Islet of Langerhans (tissue), 1 donor: ENCODE results near the gene VEGFC.

Source experiments
- FAIRE-seq: peaks from one replicate; lab custom pipeline; 2011; peaks lifted over from hg19 to GRCh38; lab: Jason Lieb, UNC

Gene VEGFC

DNA sequence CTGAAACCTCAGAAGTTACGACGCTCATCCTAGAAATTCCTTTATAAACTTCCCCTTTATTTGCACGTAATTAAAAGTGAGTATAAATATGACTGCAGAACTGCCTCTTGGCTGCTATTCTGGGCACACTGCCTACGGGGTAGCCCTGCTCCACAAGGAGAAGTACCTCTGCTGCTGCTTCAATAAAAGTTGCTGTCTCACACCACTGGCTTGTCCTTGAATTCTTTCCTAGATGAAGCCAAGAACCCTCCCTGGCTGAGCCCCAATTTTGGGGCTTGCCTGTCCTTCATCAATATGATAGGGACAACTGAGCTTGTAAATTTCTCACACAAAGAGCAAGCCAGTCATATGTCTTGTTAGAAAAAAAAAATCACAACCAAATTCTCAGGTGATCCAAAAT is 115.8 kb downstream of the VEGFC start:
- no peak for FAIRE-seq

DNA sequence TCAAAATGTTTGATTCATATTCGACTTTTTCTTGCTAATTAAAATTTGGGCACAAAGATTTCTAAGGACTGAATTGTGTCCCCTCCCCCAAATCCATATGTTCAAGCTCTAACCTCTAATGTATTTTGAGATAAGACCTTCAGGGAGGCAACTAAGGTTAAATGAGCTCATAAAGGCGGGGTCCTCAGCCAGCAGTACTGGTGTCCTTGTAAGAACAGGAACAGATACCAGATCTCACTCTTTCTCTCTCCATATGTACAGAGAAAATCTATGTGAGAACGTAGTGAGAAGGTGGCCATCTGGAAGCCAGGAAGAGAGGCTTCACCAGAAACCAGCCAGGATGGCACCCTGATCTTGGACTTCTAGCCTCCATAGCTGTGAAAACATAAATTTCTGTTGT is 116.9 kb downstream of the VEGFC start:
- FAIRE-seq = no peak

DNA sequence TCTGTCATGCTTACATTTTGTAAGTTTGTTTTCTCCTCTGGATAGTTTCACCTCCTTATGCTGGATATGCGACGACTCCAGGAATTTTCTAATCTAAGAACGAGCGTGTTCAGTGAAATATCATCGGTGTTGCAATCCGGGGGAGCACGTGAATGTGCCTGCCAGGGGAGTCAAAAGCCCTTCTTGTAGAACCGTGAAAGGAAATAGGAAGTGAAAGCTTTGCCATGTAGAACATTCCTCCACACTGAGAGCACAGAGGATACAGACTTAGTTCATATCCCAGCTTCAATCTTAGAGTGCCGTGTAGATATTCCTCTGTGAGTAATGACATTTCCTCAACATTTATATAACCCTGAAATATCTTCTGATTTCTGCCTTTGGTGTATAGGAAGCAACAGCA is 121.2 kb downstream of the VEGFC start:
- no peak for FAIRE-seq

DNA sequence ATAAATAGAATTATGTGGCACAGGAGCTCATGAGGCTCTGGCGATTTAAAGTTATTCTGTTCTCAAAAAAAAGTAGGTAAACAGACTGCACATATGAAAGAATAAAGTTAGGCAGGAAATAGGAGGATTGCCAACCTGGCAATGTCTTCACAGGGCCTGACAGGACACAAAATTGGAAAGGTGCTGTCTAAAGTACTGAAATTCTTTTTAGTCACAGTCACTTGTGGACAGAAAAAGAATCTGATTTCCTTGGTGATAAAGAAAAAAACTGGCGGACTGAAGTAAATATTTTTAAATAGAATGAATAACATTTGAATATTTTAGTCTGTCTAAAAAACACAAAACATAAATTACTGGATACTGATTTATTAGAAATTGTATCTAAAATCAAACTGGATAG is 124.4 kb downstream of the VEGFC start:
- FAIRE-seq = no peak

GRCh38 chr4:176664964-176665363 is 127.8 kb downstream of the VEGFC start:
- FAIRE-seq = no peak

DNA sequence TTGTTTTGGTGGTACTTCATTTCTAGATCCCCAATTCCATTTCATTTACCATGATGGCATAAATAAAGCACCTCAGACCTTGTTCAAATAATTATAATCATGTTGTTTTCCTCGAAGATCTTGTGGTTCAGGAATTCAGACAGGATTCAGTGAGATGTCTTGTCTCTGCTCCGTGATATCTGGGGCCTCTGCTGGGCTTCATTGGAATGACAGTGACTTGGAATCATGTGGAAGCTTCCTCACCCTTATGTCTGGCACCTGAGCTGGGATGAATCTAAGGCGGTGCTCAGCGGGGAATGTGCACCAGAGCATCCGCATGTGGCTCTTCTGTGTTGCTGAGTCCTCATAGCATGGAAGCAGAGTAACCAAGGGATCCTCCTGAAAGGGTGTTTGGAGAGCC is 132.2 kb downstream of the VEGFC start:
- FAIRE-seq = no peak

GRCh38 chr4:176656108-176656507 is 136.6 kb downstream of the VEGFC start:
- no peak for FAIRE-seq

DNA sequence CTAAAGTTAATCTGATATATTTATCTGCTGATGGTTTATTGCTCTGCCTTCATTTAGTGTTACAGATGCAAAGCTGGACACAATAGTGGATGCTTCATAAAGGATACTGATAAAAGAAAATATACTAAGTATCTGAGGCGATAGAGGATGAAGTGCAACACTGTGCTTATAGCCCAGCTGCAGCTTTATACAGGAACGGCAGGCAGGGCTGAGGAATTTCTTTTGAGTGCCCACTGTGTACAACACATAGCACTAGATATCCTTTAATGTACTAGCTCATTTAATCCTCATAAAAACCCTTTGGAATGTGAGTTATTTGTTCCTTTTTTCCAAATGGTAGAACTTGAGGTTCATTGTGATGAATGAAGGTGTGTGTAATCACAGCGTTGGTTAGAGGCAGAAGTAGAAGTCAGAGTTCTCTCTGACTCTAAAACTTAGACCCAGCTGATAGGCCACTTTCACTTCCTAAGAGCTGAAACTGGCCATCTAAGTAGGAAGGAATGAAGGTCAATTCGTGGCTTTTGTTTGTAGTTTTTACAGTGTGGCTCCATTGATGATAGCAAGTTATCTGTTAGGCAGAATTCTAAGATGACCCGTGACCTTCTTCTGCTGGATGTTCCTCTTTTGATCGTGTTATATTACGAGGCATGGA is 138.0 kb downstream of the VEGFC start:
- FAIRE-seq = no peak

GRCh38 chr4:176653401-176654220 is 139.1 kb downstream of the VEGFC start:
- FAIRE-seq = no peak

GRCh38 chr4:176646311-176646710 is 146.4 kb downstream of the VEGFC start:
- no peak for FAIRE-seq

DNA sequence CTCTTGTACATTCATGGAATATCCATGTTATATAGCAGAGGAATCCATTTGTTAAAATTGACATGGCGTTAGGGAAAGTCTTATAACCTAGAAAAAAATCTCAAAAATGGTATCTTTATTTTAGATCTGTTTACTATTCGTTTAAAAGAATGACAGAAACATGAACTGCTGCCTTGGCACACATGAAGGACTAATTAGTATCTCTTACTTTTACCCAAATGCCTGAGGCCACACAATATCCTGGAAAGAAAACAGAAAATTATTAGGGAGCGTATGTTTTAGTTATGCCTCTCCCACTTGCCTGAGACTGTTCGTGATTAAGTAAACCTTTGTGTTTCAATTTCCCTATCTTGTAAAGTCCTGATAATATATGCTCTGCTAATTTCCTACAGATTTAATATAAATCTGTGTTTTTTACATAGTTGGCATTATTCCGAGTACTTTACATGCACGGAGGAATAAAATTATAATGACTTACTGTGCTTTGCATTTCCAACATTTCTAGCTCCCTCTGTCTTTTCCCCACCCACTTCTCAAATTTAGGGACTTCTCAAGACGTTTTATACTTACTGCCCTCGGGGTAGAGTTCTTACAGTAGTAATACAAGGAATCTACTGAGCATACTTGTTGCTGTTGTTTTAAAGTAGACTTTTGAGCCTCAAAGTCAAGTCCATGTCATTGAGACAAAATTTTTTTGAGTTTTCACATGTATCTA is 147.3 kb downstream of the VEGFC start:
- no peak for FAIRE-seq

GRCh38 chr4:176642472-176642871 is 150.2 kb downstream of the VEGFC start:
- FAIRE-seq = no peak

GRCh38 chr4:176641237-176641636 is 151.5 kb downstream of the VEGFC start:
- FAIRE-seq = no peak

DNA sequence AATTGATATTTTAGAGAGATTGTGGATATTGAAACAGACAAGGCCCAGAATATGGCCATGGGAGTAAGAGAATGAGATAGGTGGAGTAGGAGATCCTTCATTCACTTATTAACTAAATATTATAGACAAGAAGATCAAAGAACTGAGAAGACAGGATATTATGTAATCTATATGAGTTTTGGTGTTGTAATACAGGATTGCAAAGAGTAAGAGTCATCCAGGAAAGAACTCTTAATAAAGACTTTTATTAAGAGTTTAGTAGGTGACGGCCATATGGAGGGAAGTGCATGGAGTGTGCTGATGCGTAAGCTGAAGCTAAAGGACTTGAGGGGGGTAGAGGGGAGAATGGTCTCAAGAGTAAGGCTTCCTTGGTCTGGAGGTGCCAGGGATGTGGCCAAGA is 153.7 kb downstream of the VEGFC start:
- FAIRE-seq = no peak

GRCh38 chr4:176636292-176636691 is 156.4 kb downstream of the VEGFC start:
- no peak for FAIRE-seq

GRCh38 chr4:176635372-176636261 is 157.1 kb downstream of the VEGFC start:
- FAIRE-seq = no peak
